D721Med (cell line): ENCODE results near the gene SPATA32.

Experiments used
- DNase-seq: peaks from one replicate; pipeline ENCODE4 v3.0.0; 2011; ENCODE audit warnings: low spot score; ENCODE audit not compliant: insufficient read length
- FAIRE-seq: peaks from 2 replicates; lab custom pipeline; 2011; peaks lifted over from hg19 to GRCh38; lab: Jason Lieb, UNC
- TF ChIP-seq, protein P1 (sequence below): IDR thresholded peaks from 2 replicates; pipeline ENCODE4 v1.5.1; 2012; ENCODE audit warnings: mild to moderate bottlenecking, control low read depth; ENCODE audit not compliant: insufficient read depth; ENCODE audit errors: missing control alignments

Gene SPATA32

DNA sequence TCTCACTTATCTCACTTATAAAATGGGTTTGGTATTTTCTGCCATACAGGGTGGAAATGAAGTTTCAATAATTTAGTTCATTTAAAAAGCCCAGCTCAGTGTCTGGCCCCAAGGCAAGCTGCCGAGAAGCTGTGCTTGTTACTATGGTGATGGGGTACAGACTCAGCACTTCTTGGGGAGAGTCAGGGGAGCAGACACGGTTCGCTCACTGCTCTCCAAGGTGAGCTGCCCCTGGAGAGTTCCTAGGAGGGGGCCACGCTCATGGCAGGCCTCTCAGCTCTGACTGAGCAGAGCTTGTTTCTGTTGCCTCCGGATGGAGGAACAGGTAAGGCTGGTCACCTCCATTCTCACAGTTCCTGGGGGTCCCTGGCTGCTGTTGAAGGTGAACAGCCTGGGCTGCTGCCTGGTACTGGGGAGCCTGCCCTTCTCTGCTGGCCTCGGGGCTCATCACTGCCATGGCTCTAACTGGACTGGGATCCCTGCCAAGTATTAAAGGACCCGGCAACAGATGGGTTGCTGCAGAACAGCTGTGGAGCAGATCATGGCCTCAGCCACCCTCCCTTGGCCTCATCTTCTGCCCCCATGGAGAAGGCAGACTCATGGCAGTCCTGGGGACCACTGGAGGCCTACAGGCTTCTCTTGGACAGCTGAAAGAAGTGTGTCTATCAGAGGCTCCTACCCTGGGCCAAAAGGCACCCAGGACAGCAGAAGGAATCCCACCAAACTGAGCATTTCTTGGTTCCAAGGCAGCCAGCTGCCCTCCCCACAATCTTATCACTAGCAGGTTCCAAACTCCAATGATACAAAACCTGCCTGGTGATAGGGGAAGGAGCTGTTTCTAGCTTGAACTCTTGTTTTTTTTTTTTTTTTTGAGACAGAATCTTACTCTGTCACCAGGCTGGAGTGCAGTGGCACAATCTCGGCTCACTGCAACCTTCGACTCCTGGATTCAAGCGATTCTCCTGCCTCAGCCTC is 25.9 kb upstream of the SPATA32 start:
- TF ChIP-seq, protein P1, sequence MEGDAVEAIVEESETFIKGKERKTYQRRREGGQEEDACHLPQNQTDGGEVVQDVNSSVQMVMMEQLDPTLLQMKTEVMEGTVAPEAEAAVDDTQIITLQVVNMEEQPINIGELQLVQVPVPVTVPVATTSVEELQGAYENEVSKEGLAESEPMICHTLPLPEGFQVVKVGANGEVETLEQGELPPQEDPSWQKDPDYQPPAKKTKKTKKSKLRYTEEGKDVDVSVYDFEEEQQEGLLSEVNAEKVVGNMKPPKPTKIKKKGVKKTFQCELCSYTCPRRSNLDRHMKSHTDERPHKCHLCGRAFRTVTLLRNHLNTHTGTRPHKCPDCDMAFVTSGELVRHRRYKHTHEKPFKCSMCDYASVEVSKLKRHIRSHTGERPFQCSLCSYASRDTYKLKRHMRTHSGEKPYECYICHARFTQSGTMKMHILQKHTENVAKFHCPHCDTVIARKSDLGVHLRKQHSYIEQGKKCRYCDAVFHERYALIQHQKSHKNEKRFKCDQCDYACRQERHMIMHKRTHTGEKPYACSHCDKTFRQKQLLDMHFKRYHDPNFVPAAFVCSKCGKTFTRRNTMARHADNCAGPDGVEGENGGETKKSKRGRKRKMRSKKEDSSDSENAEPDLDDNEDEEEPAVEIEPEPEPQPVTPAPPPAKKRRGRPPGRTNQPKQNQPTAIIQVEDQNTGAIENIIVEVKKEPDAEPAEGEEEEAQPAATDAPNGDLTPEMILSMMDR: no peak
- DNase-seq (peak; percentile 57), FAIRE-seq (no peak)

DNA sequence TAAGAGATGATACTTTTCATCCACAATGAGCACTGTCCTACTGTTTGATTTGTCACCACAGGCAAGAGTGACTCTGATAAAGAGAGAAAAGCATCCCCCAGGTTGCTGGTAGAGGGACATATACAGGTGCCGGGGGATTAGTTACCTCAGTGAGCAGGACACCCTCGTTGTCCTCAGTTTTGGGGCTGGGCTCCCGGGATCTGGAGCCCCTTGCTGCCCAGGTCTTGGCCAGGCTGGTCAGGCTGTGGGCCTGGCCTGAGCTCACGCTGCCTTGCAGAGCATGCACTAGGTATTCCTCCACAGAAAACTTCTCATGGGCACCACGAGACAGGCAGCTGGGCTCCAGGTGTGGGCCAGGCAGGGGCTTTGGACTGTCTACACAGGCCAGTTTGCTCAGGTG is 24.4 kb upstream of the SPATA32 start:
- DNase-seq (no peak), FAIRE-seq (no peak)
- TF ChIP-seq, protein P1: no peak

DNA sequence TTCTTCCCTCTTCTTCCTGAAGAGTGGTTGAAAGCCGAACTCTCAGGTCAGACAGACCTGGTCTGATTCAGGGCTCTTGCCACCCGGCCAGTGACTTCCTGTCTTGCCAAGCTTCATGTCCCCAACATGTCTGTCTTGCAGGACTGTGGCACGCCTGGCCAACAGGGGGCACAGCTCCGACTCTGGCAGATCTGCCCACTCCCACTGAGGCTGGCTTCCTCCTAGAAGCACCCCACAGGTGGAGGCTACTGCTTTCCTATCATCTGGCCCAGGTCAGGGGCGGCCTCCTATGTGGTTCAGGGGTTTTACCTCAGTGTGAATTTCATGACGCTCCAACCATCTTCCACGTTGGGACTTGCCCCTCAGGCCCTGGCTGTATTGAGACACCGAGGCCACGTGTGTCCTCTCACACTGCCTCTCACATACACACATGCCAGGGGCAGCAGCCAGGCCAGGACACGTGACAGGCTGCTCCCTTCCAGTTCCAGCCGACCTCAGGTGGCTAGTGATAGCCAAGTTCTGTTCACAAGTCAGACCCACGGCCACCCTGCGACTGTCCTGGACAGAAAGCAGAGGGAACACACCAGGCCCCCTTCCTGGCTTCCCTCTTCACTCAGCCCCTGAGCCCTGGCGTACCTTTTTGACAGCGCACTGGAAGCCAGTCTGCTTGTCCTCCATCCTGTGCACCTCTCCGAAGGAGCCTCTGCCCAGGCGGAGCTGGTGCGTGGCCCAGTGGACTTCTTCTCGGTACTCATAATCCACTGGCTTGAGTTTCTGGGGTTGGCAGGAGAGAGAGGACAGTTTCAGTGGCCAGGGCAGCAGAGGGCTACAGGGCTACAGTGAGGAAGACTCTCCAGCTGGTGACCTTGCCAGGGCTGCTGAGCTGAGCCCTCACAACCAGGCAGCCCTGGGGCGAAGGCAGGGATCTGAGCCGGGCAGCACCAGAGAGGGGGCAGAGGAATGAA is 22.6 kb upstream of the SPATA32 start:
- TF ChIP-seq, protein P1: peak; percentile 35
- DNase-seq (no peak), FAIRE-seq (no peak)

DNA sequence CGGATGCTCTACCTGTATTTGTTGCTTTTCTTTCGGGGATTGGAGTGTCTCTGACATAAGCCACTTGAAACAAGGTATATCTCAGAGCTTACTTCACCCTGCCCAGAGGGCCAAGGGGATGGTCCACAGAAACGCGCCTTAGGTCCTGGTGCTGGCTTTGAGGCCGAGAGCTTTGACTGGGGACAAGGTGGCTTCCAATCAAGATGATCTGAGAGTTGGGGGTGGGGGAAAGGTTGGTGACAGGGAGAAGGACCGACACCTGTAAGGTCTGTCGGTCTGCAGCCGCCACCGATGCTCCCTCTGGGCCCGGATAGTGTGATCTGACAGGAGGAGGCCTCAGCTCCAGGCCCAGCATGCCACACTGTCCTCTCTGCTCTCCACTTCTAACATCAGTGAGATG is 21.8 kb upstream of the SPATA32 start:
- TF ChIP-seq, protein P1: no peak
- FAIRE-seq: no peak

DNA sequence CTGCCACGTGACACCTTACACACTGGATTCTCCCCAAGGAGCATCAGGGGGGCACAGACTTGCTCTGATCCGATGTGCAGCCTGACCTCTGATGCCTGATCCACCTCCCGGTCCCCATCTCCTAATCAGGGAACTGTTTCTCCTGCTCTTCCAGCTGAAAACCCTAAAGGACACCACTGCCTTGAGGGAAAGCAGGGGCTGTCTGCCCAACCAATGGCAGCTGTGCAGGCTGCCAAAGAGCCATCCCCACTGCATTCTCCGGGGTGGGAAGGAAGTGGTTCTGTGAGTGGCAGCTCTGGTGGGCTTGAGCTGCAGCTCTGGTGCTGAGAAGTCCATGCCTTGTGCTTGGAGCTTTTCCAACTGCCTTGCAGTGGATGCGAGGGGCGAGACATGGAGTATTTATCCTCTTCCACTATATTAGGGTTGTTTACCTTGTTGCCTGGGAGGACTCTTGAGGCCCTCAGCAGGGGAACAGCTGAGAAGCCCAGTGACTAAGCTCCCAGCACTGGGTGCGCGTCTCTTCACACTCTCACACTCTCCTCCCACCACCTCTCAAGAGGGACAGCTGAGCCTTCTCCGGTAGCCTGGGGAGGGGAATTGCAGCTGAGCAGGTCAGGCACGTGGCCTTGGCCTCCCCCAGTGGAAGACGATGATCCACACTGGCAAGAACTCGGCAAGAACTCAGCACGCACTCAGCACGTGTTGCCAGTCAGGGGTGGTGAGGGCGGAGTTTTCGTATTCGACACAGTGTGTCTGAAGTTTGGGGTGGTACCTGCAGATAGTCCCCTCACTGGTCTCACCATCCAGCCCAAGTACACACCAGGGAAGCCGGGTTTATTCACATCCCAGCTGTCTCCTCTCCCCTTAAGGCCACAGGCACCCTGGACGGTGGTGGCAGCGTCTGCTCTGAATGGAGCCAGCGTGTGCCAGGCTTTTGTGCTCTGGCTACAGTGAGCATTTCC is 21.1 kb upstream of the SPATA32 start:
- no peak for FAIRE-seq
- DNase-seq: no peak
- TF ChIP-seq, protein P1: no peak

More for the DNA sequence above, 21.8 kb upstream of the SPATA32 start:
- DNase-seq: no peak

DNA sequence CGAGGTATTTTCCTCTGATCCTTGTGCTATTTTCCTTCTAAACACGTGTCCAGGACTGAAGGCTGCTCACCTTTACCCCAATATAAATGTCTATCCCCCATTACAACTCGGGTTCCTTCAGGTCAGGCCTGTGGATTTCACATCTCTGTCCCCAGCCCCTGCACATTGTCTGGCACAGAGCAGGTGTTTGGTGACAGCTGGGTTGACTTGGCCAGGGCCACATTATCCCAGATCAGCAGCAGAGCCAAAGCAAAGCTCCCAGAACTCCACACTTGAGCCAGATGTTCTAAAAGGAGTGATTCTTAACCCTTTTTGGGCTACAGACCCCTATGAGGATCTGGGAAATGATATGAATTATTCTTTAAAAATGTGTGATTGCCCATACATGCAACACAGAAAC is 18.0 kb upstream of the SPATA32 start:
- TF ChIP-seq, protein P1: no peak
- FAIRE-seq: no peak
- DNase-seq: no peak
